Urinary bladder (tissue), 4 donors: ENCODE measurements around the gene MAPKAPK3. TPM values are rescaled to one million over a fixed set of nuclear protein-coding genes. Genes with fewer than 3 reads are reported as not detected.
A peak's percentile ranks its signal among the peaks of the same experiment; 100 is the strongest.

Source experiments
- DNase-seq: peaks from one replicate; pipeline ENCODE4 v3.0.0-alpha.2; 2015; ENCODE audit errors: extremely low spot score
- H3K27ac ChIP-seq: one replicate; pipeline ENCODE4 v1.5.1; 2013; ENCODE audit warnings: low read depth, mild to moderate bottlenecking, moderate library complexity
- H3K36me3 ChIP-seq: one replicate; pipeline ENCODE4 v1.6.1; 2013; ENCODE audit warnings: mild to moderate bottlenecking, moderate library complexity; ENCODE audit not compliant: insufficient read depth
- H3K4me1 ChIP-seq: one replicate; pipeline ENCODE4 v1.6.1; 2013; ENCODE audit warnings: mild to moderate bottlenecking, moderate library complexity; ENCODE audit not compliant: insufficient read depth
- H3K4me3 ChIP-seq: one replicate; pipeline ENCODE4 v1.5.1; 2013; ENCODE audit warnings: low read depth, low read length
- WGBS: extraction: QIAGEN DNeasy Blood & Tissue Kit; methylation state at CpG from one replicate; pipeline ENCODE4 v1.1.7; 2013; 5-methylcytosine and 5-hydroxymethylcytosine counted together
- polyA plus RNA-seq: library from polyadenylated mRNA; stranded (reverse); fragments of 200-250 nt; gene quantifications from one replicate; pipeline ENCODE4 v1.2.3, GENCODE V29; 2013
- total RNA-seq: library from RNA; depleted of rRNA; stranded (reverse); fragments of >200 nt; gene quantifications from one replicate; pipeline ENCODE4 v1.2.3, GENCODE V29; 2014
- donor health status: healthy with polysubstance abuse.
- donor health status: healthy.

Gene MAPKAPK3
- 20.5 TPM for total RNA-seq
- 23.0 TPM for polyA plus RNA-seq

DNA sequence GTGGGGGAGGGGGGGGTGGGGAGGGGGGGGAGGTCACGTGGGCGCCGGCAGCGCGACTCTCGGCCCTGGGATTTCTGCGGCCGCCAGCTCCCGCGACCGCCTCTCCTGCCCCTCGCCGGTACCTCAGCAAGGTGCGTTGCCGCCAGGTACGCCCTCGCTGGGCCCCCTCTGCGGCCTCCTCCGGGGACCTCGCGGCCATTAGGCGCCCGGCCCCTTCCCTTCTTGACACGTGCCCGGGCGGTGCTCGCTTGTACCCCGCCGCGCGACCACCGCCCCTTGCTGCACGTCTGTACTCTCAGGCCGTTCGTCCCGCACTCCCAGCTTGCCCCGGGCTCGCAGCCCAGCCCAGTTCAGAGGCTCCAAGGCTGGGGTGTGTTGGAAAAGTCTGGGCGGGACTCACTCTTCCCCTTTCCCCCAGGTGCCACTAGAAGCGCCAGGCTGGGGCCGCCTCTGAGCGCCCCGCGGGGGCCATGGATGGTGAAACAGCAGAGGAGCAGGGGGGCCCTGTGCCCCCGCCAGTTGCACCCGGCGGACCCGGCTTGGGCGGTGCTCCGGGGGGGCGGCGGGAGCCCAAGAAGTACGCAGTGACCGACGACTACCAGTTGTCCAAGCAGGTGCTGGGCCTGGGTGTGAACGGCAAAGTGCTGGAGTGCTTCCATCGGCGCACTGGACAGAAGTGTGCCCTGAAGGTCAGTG, at the start of gene MAPKAPK3:
MAPKAPK3 (plus strand) TSS at position 56 of the 696 bp plus-strand sequence; CDS start at position 471, 415 bp downstream.
- Histone ChIP-seq H3K4me1 (peaks cover 2% of the 10 kb centered on the region), H3K4me3 (peak within 1 kb of the TSS; percentile 76), H3K36me3 (no peaks in the 10 kb centered on the region), H3K27ac (peak within 1 kb of the TSS; percentile 77)
- no peak for DNase-seq
- WGBS, result under 1% methylated on average over 58 of the region's 58 CpGs

DNA sequence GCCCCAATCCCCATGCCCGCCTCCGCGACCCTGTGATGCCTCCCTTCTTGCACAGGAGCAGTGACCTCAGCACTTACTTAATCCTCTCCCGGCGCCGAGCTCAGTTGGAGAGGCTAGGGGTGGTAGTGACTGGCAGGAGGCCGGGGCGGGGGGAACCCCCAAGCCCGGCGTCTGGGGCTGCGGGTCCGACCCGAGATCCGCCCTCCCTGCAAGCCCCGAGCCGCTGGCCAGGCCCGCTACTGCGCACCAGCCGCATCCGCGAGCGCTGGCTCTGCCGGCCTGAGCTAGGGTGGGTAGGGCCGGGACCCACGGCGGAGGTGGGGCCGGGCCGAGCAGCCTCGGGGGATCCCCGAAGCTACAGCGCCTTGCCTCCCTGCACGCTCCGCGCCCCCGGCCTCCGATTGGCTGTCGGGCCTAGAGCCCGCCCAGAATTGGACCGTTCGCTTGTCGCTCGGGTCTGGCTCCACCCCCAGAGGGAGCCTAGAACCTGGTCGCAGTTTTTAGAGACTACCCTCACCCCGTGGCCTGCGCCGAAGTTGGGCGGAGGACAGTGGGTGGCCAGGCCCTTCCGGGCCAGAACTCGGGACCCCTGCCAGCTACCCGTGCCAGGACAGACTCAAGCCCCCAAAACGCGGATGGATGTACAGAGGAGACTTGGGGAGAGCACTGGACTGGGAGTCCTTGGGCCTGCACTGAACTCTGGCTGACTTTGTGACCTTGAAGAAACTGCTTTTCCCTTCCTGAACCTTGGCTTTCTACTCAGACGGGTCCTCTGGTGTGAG, 49.4 kb upstream of the MAPKAPK3 start, which contains the start of gene C3orf18:
C3orf18 (minus strand) TSS at position 362 of the 782 bp plus-strand sequence. CDS start 2,048 bp downstream, outside the sequence.
- no peaks in the 10 kb centered on the region for H3K4me1 ChIP-seq
- 2% methylated on average over 53 of the region's 53 CpGs for WGBS
- peak within 1 kb of the TSS; percentile 49 for H3K4me3 ChIP-seq
- no peaks in the 10 kb centered on the region for H3K36me3 ChIP-seq
- H3K27ac ChIP-seq, result no peak within 1 kb of the TSS
- peak; percentile 65 for DNase-seq

DNA sequence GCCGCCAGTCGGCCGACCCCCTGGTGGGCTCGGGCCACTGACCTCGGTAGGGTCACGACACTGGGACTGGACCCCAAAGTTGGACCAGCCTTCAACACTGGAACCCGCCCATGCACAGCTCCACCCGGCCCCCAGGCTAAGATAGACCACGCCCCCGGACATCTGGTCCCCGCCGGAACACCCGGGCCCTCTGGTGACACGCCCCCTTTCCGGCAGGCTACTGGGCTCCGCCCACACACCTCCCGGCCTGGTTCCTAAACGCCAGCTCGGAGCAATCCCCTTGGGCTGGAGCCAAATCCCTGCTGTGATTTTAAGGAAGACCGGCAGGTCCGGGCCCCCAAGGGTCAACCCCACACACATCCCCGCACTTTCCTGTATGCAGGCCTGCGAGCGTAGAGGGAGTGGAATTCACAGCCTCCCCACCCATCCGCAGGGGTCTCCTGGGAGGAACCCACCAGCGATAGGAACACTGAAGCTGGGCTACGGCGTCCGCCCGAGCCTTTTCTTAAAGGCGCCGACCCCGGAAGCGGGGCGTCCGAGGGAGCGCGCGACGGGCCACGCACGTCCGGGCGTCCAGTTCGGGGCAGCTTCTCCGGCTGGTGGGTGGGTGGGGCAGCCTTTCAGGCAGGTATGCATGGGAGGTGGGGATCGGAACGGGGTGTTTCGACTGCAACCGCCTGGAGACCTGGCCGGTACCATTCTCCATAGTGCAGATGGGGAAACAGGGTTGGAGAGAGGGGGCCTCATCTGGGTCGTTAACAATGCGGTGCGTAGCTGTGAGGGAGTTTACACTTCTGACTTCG, 47.8 kb upstream of the MAPKAPK3 start, which contains the start of gene HEMK1:
HEMK1 (plus strand) TSS at position 576 of the 803 bp plus-strand sequence. CDS start 1,583 bp downstream, outside the sequence.
- Histone ChIP-seq H3K27ac (peak within 1 kb of the TSS; percentile 81), H3K36me3 (no peaks in the 10 kb centered on the region), H3K4me3 (peak within 1 kb of the TSS; percentile 58), H3K4me1 (no peaks in the 10 kb centered on the region)
- peak; percentile 92 for DNase-seq
- WGBS, result under 1% methylated on average over 55 of the region's 55 CpGs

DNA sequence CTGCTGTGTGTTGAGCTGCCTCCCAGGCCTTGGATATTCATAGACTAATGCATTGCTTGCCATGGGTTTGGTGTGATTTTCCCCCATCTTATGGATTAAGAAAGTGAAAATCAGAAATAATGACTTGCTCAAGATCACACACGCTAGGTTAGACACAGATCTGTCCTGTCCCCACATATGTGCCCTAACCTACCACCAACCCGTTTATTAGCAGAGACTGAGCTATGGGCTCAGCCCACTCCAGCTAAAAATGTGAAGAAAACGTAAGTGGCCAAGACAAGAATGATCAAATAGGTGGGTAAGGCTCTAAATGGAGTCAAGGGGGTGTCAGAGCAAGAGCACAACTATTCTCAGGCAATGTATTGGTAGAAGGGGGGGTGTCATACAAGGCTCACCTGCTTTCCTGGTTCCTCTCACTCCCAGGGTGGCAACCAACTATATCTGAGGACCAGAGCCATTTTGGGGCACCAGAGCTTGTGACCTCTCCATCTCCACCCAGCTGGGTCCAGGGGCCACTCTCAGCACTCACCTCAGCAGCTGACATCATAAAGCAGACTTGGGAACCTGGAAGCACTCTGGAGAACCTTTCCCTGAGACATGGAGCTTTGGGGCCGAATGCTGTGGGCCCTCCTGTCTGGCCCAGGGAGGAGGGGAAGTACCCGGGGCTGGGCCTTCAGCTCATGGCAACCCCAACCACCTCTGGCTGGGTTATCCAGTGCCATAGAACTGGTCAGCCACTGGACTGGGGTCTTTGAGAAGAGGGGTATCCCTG, 46.3 kb upstream of the MAPKAPK3 start:
- no peak for DNase-seq
- no peaks in the 10 kb centered on the region for H3K4me1 ChIP-seq
- H3K4me3 ChIP-seq, result no peak overlapping the region
- H3K27ac ChIP-seq, result no peak overlapping the region
- no peaks in the 10 kb centered on the region for H3K36me3 ChIP-seq
- WGBS, result 79% methylated on average over 5 of the region's 5 CpGs

DNA sequence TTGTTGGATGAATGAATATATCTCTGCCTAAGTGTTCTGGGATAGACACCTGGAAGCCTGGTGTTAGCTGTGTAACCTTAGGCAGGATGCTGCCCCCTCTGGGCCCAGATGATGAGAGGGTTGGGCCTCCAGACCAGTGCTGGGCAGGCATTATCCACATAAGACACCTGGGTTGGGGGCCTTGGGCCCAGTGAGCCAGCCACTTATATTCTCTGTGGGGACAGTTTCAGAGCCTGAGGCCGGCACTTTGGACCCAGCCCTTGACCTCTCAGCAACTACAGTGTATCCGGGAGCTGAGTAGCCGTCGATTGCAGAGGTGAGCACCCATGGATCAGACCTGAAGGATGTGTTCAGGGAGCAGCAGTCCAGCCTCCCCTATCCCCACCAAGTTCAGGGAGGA, 45.5 kb upstream of the MAPKAPK3 start:
- WGBS, result 84% methylated on average over 4 of the region's 4 CpGs
- Histone ChIP-seq H3K4me3 (no peak overlapping the region), H3K4me1 (no peaks in the 10 kb centered on the region), H3K27ac (no peak overlapping the region), H3K36me3 (no peaks in the 10 kb centered on the region)
- DNase-seq, result no peak

DNA sequence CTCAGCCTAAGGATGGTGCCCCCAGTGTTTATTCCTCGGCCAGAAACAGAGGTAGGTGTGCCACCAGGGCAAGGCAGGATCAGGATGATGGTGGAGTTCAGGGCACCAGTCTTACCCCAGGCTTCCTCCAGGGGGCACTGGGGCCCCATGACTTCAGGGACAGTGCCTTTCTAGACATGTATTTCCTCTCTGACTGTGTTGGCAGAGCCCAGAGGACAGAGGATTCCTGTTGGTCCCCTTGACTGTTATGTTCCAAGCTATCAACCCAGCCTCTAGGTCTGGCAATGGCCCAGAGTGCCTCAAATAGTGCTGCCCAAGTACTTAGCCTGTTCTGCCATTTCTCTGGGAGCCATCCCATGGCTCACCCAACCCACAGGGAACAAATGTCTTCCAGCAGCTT, 44.8 kb upstream of the MAPKAPK3 start:
- Histone ChIP-seq H3K4me3 (no peak overlapping the region), H3K27ac (no peak overlapping the region), H3K36me3 (no peaks in the 10 kb centered on the region), H3K4me1 (no peaks in the 10 kb centered on the region)
- WGBS, result 25% methylated on average over 1 of the region's 1 CpG
- DNase-seq, result no peak

DNA sequence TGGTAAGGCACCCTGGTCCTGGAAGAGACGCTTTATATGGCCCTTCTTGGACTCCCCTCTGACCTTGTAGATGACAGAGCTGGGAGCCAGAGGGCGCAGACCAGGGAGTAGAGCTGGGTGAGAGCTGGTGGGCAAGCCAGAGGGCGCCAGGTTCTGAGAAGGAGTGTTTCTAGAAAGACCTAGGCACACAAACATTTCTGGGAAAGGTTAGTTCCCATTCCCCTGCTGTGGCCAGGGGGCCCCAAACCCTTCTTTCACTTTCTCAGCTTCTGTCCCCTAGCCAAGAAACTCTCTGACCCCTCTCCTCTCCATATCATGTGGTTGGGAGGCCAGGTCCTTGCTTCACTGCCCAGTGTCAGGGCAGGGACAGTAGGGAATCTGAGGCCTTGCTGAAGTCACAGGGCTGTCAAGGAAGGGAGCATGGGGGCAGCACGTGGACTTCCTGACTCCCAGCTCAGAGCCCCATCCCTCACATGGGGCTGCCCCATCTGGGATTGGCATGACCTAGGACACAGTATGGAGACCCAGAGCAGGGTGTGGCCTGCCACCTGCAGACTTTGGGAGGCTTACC, 44.1 kb upstream of the MAPKAPK3 start:
- DNase-seq, result no peak
- 86% methylated on average over 4 of the region's 4 CpGs for WGBS
- H3K36me3 ChIP-seq, result no peaks in the 10 kb centered on the region
- no peak overlapping the region for H3K4me3 ChIP-seq
- no peak overlapping the region for H3K27ac ChIP-seq
- no peaks in the 10 kb centered on the region for H3K4me1 ChIP-seq

DNA sequence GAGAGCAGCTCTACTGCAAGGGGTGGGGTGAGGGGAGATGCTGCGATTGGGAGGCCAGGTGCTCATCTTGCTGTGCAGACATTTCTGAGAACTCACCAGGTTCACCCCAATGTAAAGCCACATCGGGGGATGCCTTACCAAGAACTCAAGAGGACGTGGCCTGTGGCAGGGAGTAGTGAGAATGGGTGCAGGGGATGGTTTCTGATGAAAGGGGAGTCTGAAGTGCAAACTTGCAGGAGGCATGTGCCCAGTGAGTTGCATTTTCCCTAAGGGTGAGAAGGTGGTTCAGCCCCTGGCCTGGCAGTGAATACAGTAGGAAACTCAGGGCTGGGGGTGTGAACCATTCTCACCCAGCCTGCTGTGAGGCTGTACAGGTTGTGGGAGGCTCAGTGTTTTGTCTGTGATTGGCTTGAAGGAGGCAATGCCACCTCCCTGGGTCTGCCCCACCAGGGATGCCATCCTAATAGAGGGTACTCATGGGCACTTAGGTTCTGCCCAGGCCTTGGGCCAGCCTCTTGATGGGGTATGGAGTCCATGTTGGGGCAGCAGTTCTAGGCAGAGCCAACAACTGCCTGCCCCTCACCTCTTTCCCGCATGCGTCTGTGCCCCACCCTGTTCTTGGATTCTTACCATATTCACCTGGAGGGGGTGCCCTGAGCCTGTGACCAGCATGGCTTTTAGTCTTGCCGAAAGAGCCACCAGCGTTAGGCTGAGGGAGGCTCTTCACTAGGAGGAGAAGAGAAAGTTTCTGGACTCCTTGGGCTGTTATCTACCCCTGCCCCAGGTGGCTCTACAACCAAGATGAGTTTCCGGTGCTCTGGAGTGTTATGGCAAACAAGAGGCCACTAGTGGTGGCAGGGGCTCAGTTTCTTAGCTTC, 43.1 kb upstream of the MAPKAPK3 start:
- 81% methylated on average over 8 of the region's 8 CpGs for WGBS
- no peaks in the 10 kb centered on the region for H3K36me3 ChIP-seq

DNA sequence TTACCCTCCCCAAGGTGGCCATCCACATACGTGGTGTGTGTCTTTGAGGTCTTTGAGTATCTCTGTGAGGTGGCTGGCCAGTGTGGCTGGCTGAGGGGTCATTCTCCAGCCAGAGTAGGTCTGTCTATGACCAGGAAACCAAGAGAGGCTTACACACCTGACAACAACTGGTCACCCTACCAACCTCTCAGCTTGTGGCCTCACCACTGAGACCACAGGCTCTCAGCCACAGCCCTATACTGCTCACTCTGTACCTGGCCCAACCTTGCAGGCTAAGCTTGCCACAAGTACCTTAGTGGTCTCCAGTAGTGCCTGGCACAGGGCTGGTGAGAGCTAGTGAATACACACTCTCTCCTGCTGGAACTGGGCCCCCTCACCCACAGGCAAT, 42.5 kb upstream of the MAPKAPK3 start:
- no peak overlapping the region for H3K27ac ChIP-seq
- no peak overlapping the region for H3K4me3 ChIP-seq
- 77% methylated on average over 1 of the region's 1 CpG for WGBS
- no peak for DNase-seq
- no peaks in the 10 kb centered on the region for H3K36me3 ChIP-seq
- no peaks in the 10 kb centered on the region for H3K4me1 ChIP-seq

More for the DNA sequence above, 43.1 kb upstream of the MAPKAPK3 start:
- Histone ChIP-seq H3K27ac (no peak overlapping the region), H3K4me3 (no peak overlapping the region), H3K4me1 (no peaks in the 10 kb centered on the region)
- no peak for DNase-seq

DNA sequence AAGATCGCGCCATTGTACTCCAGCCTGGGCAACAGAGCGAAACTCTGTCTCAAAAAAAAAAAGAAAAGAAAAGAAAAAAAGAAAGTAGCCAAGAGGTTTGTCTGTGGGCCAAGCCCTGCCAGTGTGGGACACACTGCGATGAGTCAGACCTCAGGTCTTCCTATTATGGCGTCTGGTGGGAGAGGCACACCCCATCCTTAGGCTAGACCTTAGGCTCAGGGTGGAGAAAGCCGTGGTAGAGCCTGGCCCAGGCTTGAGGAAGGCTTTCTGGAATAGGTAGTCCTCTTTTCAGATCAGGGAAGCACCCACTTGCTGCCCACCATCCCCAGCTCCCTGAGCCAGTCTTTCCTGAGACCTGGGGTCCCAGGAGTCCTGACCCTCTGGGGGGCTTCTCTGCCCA, 41.6 kb upstream of the MAPKAPK3 start:
- Histone ChIP-seq H3K4me1 (no peaks in the 10 kb centered on the region), H3K36me3 (no peaks in the 10 kb centered on the region), H3K27ac (no peak overlapping the region), H3K4me3 (no peak overlapping the region)
- no peak for DNase-seq
- 90% methylated on average over 6 of the region's 6 CpGs for WGBS

DNA sequence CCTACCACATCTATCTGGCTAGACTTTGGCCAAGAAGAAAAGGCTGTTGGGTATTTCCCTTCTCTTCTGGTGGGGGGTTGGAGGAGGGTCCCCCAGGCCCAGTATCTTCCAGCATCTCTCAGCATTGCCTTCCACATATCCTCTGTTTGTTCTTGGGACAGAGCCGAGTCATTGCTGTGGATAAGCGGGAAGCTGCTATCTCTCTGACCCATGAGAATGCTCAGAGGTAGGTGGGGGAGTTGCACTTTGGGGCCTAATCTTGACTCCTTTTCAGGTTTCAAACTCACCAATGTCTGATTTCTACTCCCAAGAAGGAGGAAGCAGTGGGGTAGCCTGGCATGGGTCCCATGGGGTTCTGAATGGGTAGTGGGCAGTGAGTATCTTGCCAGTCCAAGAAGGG, 39.6 kb upstream of the MAPKAPK3 start:
- H3K36me3 ChIP-seq, result no peaks in the 10 kb centered on the region
- H3K27ac ChIP-seq, result no peak overlapping the region
- no peaks in the 10 kb centered on the region for H3K4me1 ChIP-seq
- DNase-seq, result no peak
- no peak overlapping the region for H3K4me3 ChIP-seq
- 98% methylated on average over 2 of the region's 2 CpGs for WGBS
